Measurements from ENCODE around the gene CHST11. TPM values are rescaled to one million over a fixed set of nuclear protein-coding genes. Genes with fewer than 3 reads are reported as not detected.

CHST11 gene
- total and polyA plus RNA-seq, 10 of the 15 experiments (the other 5 are each of a cell fraction or from before 2014, with no cell fraction given): 1.9 to 38.1 (median 17.2) TPM

GRCh38 chr12:104649217-104649824 lies 192.6 kb downstream of the CHST11 start:
- RAD21 ChIA-PET (ENCODE audit: unreplicated experiment): no interaction called here
- Histone ChIP-seq H3K27ac (ENCODE audit: control insufficient read depth, insufficient read depth) (no peak overlapping the region), H3K4me1 (ENCODE audit: control insufficient read depth, insufficient read depth, low read length) (peaks cover 5% of the 10 kb centered on the region), H3K9me3 (replicated peaks; ENCODE audit: control insufficient read depth, insufficient read depth, low read length) (no peaks in the 10 kb centered on the region), H3K9ac (ENCODE audit: control insufficient read depth, insufficient read depth, low read length) (no peak overlapping the region), H3K36me3 (ENCODE audit: control insufficient read depth in 2 of 2, insufficient read depth in 2 of 2, low read length in 1 of 2) (peaks cover 8 to 11% of the 10 kb centered on the region in 2 experiments; a peak in 3 of 4 replicates), H3K4me2 (ENCODE audit: control insufficient read depth, insufficient read depth) (no peak overlapping the region), H2AFZ (ENCODE audit: control insufficient read depth, low read depth, low read length) (no peak overlapping the region), H3K4me3 (no peak overlapping the region), H4K20me1 (ENCODE audit: control insufficient read depth, insufficient read depth) (0 out of 2 replicates have a peak, but pooled peaks cover 2% of the 10 kb centered on the region), H3K27me3 (replicated peaks in 1 of 2; ENCODE audit: control insufficient read depth in 2 of 2, insufficient read depth in 2 of 2, low read length in 1 of 2) (no peaks in the 10 kb centered on the region), H3K79me2 (ENCODE audit: control insufficient read depth, insufficient read depth, low read length) (peaks cover 6% of the 10 kb centered on the region)
- TF ChIP-seq RAD21 (IDR thresholded peaks at IDR 0.05; ENCODE audit: insufficient read depth, low read depth, low read length) (no peak), SMARCA5 (IDR thresholded peaks at IDR 0.05) (no peak), NKRF (conservative IDR thresholded peaks at IDR 0.05) (no peak), SIN3A (IDR thresholded peaks at IDR 0.05; ENCODE audit: low read depth, low read length) (no peak), MYC (IDR thresholded peaks at IDR 0.05; ENCODE audit: insufficient read depth, insufficient read length, insufficient replicate concordance, low read length, severe bottlenecking) (no peak), RB1 (IDR thresholded peaks at IDR 0.05; ENCODE audit: borderline replicate concordance) (no peak), ZNF217 (IDR thresholded peaks at IDR 0.05) (no peak), SRF (IDR thresholded peaks at IDR 0.05; ENCODE audit: low read depth in 2 of 2, low read length in 2 of 2) (no peak), ZNF207 (IDR thresholded peaks at IDR 0.05; ENCODE audit: borderline replicate concordance) (no peak), FOXK2 (IDR thresholded peaks at IDR 0.05) (no peak), NFYB (IDR thresholded peaks at IDR 0.05; ENCODE audit: insufficient read depth, low read depth, low read length) (no peak), CBFB (IDR thresholded peaks at IDR 0.05; ENCODE audit: low read depth) (no peak), WRNIP1 (IDR thresholded peaks at IDR 0.05; ENCODE audit: borderline replicate concordance, low read depth, low read length) (no peak), CHD1 (IDR thresholded peaks at IDR 0.05; ENCODE audit: low read depth, low read length) (no peak), MTA2 (IDR thresholded peaks at IDR 0.05; ENCODE audit: low read depth) (no peak), SKIL (IDR thresholded peaks at IDR 0.05; ENCODE audit: low read depth, poor library complexity, severe bottlenecking) (no peak), PML (IDR thresholded peaks at IDR 0.05; ENCODE audit: low read length) (no peak), SMC3 (IDR thresholded peaks at IDR 0.05; ENCODE audit: borderline replicate concordance, low read length) (no peak), HCFC1 (IDR thresholded peaks at IDR 0.05; ENCODE audit: low read length) (no peak)
- CTCF ChIA-PET: interaction anchor here (1.1 kb wide), 1 partner anchor 46 kb away, joined by 4 read pairs; no protein-coding TSS in a partner anchor
- BruUV-seq (replicated peaks): no TSS peak
- DNase-seq (ENCODE audit: low read depth, low spot score) (no peak), ATAC-seq (no peak), FAIRE-seq (no peak)
- in situ Hi-C loops (cut with MboI): no loop called here
- WGBS (ENCODE audit: insufficient coverage, insufficient replicate concordance, low lambda C conversion rate, missing lambda C conversion rate): 94% methylated on average over 2 of the region's 2 CpGs
- POLR2A ChIA-PET: no interaction called here
- SMC1A ChIA-PET (ENCODE audit: uncharacterized antibody, unreplicated experiment): interaction anchor here (0.8 to 1.3 kb wide), 7 partner anchors 8 to 78 kb away, joined by 3 to 4 read pairs (median 3); no protein-coding TSS in a partner anchor
- intact Hi-C loops (cut with micrococcal nuclease; ENCODE audit: unreplicated experiment): no loop called here
